ENCODE data around the gene TDP2. TPM values are rescaled to one million over a fixed set of nuclear protein-coding genes. Genes with fewer than 3 reads are reported as not detected.

TDP2 gene
- total RNA-seq, 1 experiment from 2014 or later = 30.2 TPM

- POLR2A ChIA-PET = no interaction called here
- H2AFZ ChIP-seq (ENCODE audit: low read depth, low read length, poor library complexity, severe bottlenecking) = no peak overlapping the region
- no peak for DNase-seq (ENCODE audit: low read depth, low spot score)
- RAD21 ChIA-PET (ENCODE audit: low non-redundant PET in 1 of 2, low total read pairs in 2 of 2, uncharacterized antibody in 2 of 2, unreplicated experiment in 2 of 2) = no interaction called here
- no peak overlapping the region for H3K4me3 ChIP-seq (replicated peaks in 1 of 2; ENCODE audit: low read depth in 1 of 2, low read length in 2 of 2)
- no peaks in the 10 kb centered on the region; the same call in 1 of the 2 replicates for H3K79me2 ChIP-seq (ENCODE audit: insufficient read depth, low read length)
- H3K4me1 ChIP-seq (ENCODE audit: control insufficient read depth in 1 of 2, insufficient read depth in 2 of 2, low read length in 2 of 2) = peaks cover 5 to 14% of the 10 kb centered on the region in 2 experiments
- no peak overlapping the region for H3K9ac ChIP-seq (ENCODE audit: low read length)
- no peak overlapping the region for H3K27ac ChIP-seq (ENCODE audit: low read depth, low read length)
- peaks cover 6 to 23% of the 10 kb centered on the region in 2 experiments; a peak in 2 of 4 replicates for H3K36me3 ChIP-seq (ENCODE audit: control insufficient read depth in 1 of 2, insufficient read depth in 2 of 2, low read length in 2 of 2)
- ATAC-seq = no peak
- intact Hi-C loops (cut with micrococcal nuclease) = no loop called here
- H3K9me3 ChIP-seq (ENCODE audit: control insufficient read depth in 1 of 2, insufficient read depth in 1 of 2, low read depth in 1 of 2, low read length in 2 of 2) = no peaks in the 10 kb centered on the region
- CTCF ChIA-PET = no interaction called here
- H3K27me3 ChIP-seq (ENCODE audit: insufficient read depth, low read length) = no peaks in the 10 kb centered on the region
- H3K4me2 ChIP-seq (ENCODE audit: low read length) = no peak overlapping the region
- TF ChIP-seq RAD21 (IDR thresholded peaks at IDR 0.05; ENCODE audit: low read depth) (no peak), EGR1 (IDR thresholded peaks at IDR 0.05; ENCODE audit: low read depth) (no peak), ZNF274 (IDR thresholded peaks at IDR 0.05; ENCODE audit: low read depth, low read length) (no peak), ELF1 (IDR thresholded peaks at IDR 0.05; ENCODE audit: borderline replicate concordance, low read depth) (no peak), JUND (IDR thresholded peaks at IDR 0.05) (no peak), YY1 (IDR thresholded peaks at IDR 0.05; ENCODE audit: extremely low read depth, insufficient replicate concordance, low read depth, low read length) (no peak)
- TF ChIP-seq, protein P1, sequence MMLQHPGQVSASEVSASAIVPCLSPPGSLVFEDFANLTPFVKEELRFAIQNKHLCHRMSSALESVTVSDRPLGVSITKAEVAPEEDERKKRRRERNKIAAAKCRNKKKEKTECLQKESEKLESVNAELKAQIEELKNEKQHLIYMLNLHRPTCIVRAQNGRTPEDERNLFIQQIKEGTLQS (IDR thresholded peaks at IDR 0.05) = no peak
- H3K9me2 ChIP-seq (ENCODE audit: insufficient read depth) = no peaks in the 10 kb centered on the region
- no peaks in the 10 kb centered on the region for H4K20me1 ChIP-seq (ENCODE audit: insufficient read depth)
- BruUV-seq (replicated peaks) = TSS peak; percentile 44
These were observed 16.3 kb downstream of the TDP2 start for GRCh38 chr6:24650365-24650764.

DNA sequence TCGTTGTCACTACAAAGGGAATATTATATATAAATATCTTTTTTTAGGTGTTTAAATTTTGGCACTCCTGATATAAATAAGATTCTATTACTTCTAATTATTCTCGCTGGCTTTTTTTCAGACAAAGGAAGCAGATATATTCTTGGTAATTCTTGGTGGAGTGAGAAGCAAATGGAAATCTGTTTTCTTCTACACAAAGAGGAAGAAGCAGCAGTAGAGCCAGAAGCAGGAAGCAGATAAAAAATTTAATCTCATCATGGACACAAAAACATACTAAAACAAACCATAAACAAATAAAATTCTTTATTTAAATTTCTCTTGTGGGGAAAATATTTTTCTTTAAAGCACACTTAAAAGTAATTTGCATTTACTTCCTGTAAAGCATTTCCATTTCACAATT lies 17.0 kb downstream of the TDP2 start:
- Histone ChIP-seq H4K20me1 (ENCODE audit: insufficient read depth) (no peaks in the 10 kb centered on the region), H3K4me1 (ENCODE audit: control insufficient read depth in 1 of 2, insufficient read depth in 2 of 2, low read length in 2 of 2) (peaks cover 11 to 21% of the 10 kb centered on the region in 2 experiments), H3K4me2 (ENCODE audit: low read length) (no peak overlapping the region), H3K27ac (ENCODE audit: low read depth, low read length) (no peak overlapping the region), H3K9ac (ENCODE audit: low read length) (no peak overlapping the region), H3K4me3 (replicated peaks in 1 of 2; ENCODE audit: low read depth in 1 of 2, low read length in 2 of 2) (no peak overlapping the region), H2AFZ (ENCODE audit: low read depth, low read length, poor library complexity, severe bottlenecking) (no peak overlapping the region), H3K27me3 (ENCODE audit: insufficient read depth, low read length) (no peaks in the 10 kb centered on the region), H3K79me2 (ENCODE audit: insufficient read depth, low read length) (no peaks in the 10 kb centered on the region), H3K36me3 (ENCODE audit: control insufficient read depth in 1 of 2, insufficient read depth in 2 of 2, low read length in 2 of 2) (peaks cover 6 to 23% of the 10 kb centered on the region in 2 experiments; a peak in 2 of 4 replicates), H3K9me2 (ENCODE audit: insufficient read depth) (no peaks in the 10 kb centered on the region), H3K9me3 (ENCODE audit: control insufficient read depth in 1 of 2, insufficient read depth in 1 of 2, low read depth in 1 of 2, low read length in 2 of 2) (no peaks in the 10 kb centered on the region)
- CTCF ChIA-PET = no interaction called here
- no TSS peak for BruUV-seq (replicated peaks)
- intact Hi-C loops (cut with micrococcal nuclease) = no loop called here
- no peak for ATAC-seq
- RAD21 ChIA-PET (ENCODE audit: low non-redundant PET in 1 of 2, low total read pairs in 2 of 2, uncharacterized antibody in 2 of 2, unreplicated experiment in 2 of 2) = no interaction called here
- DNase-seq (ENCODE audit: low read depth, low spot score) = no peak
- TF ChIP-seq CBX3 (IDR thresholded peaks at IDR 0.05; ENCODE audit: low read depth) (no peak), FOSL1 (IDR thresholded peaks at IDR 0.05; ENCODE audit: low read depth) (no peak), CEBPB (IDR thresholded peaks at IDR 0.05; ENCODE audit: low read depth) (no peak), POLR2A (IDR thresholded peaks at IDR 0.05; ENCODE audit: borderline replicate concordance, extremely low read depth, insufficient read depth, insufficient read length) (no peak), ZNF274 (IDR thresholded peaks at IDR 0.05; ENCODE audit: low read depth, low read length) (no peak)
- POLR2A ChIA-PET = no interaction called here

Measured in HCT116 (cell line).